ENCODE results near the gene HYI. TPM values are rescaled to one million over a fixed set of nuclear protein-coding genes. Genes with fewer than 3 reads are reported as not detected.
"Not testable (repeated sequence)": the region's sequence is repeated elsewhere in the genome, so short reads cannot be mapped to it uniquely, and the experiment has no call there.

The HYI gene
- total RNA-seq (50.5 TPM), polyA plus RNA-seq (ENCODE audit: insufficient read depth, low read depth, low replicate concordance) (91.2 TPM)
- long read RNA-seq, donor 1, transcript HYI-204 (8 exons, 1,066 nt) = major isoform, 9 of 18 reads
- long read RNA-seq, donor 1, partial matches to known transcripts = 0 of 18 reads
- long read RNA-seq, donor 1, other reads (novel, unspliced or antisense) = 0 of 18 reads
- long read RNA-seq, donor 2, transcript HYI-204 (8 exons, 1,066 nt) = major isoform, 11 of 27 reads
- long read RNA-seq, donor 2, partial matches to known transcripts = 5 of 27 reads
- long read RNA-seq, donor 2, other reads (novel, unspliced or antisense) = 0 of 27 reads
- long read RNA-seq, donor 3, transcript HYI-204 (8 exons, 1,066 nt) = major isoform, 11 of 24 reads
- long read RNA-seq, donor 3, transcript HYI-201 (8 exons, 1,265 nt) = minor isoform, 6 of 24 reads
- long read RNA-seq, donor 3, partial matches to known transcripts = 0 of 24 reads
- long read RNA-seq, donor 3, other reads (novel, unspliced or antisense) = 0 of 24 reads
- long read RNA-seq, donor 4, transcript HYI-204 (8 exons, 1,066 nt) = major isoform, 7 of 19 reads
- long read RNA-seq, donor 4, transcript HYI-202 (6 exons, 2,173 nt) = minor isoform, 5 of 19 reads
- long read RNA-seq, donor 4, partial matches to known transcripts = 0 of 19 reads
- long read RNA-seq, donor 4, other reads (novel, unspliced or antisense) = 0 of 19 reads
- long read RNA-seq, donor 5 = 0 reads
- long read RNA-seq, donor 6, transcript HYI-201 (8 exons, 1,265 nt) = minor isoform, 8 of 30 reads
- long read RNA-seq, donor 6, transcript HYI-204 (8 exons, 1,066 nt) = major isoform, 10 of 30 reads
- long read RNA-seq, donor 6, partial matches to known transcripts = 10 of 30 reads
- long read RNA-seq, donor 6, other reads (novel, unspliced or antisense) = 0 of 30 reads
- long read RNA-seq, donor 7, transcript HYI-204 (8 exons, 1,066 nt) = major isoform, 6 of 27 reads
- long read RNA-seq, donor 7, partial matches to known transcripts = 7 of 27 reads
- long read RNA-seq, donor 7, other reads (novel, unspliced or antisense) = 7 of 27 reads
- long read RNA-seq, donor 8, transcript HYI-204 (8 exons, 1,066 nt) = major isoform, 16 of 22 reads
- long read RNA-seq, donor 8, partial matches to known transcripts = 0 of 22 reads
- long read RNA-seq, donor 8, other reads (novel, unspliced or antisense) = 0 of 22 reads
- long read RNA-seq, donor 9, partial matches to known transcripts = 0 of 10 reads
- long read RNA-seq, donor 9, other reads (novel, unspliced or antisense) = 0 of 10 reads
- long read RNA-seq, donor 10, transcript HYI-204 (8 exons, 1,066 nt) = major isoform, 8 of 27 reads
- long read RNA-seq, donor 10, partial matches to known transcripts = 6 of 27 reads
- long read RNA-seq, donor 10, other reads (novel, unspliced or antisense) = 0 of 27 reads

- Histone ChIP-seq H3K36me3 (ENCODE audit: control insufficient read depth in 2 of 3, insufficient read depth in 3 of 3, low read length in 3 of 3) (peaks cover 5 to 25% (median 11%) of the 10 kb centered on the region in 3 donors), H3K4me1 (ENCODE audit: control insufficient read depth in 2 of 3, insufficient read depth in 2 of 3, low read depth in 1 of 3, low read length in 3 of 3) (peaks cover 0 to 18% (median 11%) of the 10 kb centered on the region in 3 donors), H3K27ac (ENCODE audit: low read depth in 2 of 2, low read length in 2 of 2) (peak within 1 kb of the TSS; percentile 82 to 92), H3K4me3 (ENCODE audit: low read length in 3 of 3) (peak within 1 kb of the TSS; percentile 67 to 72 (median 67)), H3K27me3 (ENCODE audit: control insufficient read depth, insufficient read depth, low read length) (no peaks in the 10 kb centered on the region), H3K9me3 (ENCODE audit: control insufficient read depth in 2 of 3, insufficient read depth in 1 of 3, low read length in 3 of 3) (no peaks in the 10 kb centered on the region), H3K9ac (ENCODE audit: low read length in 3 of 3) (peak within 1 kb of the TSS; percentile 37 to 70 (median 48))
- no peak for TF ChIP-seq CTCF (IDR thresholded peaks at IDR 0.05; ENCODE audit: borderline replicate concordance, extremely low read depth, insufficient read depth)
- DNase-seq (peak; percentile 89 to 96 (median 92)), FAIRE-seq (no peak)
- intact Hi-C loops (cut with DNase I) = no loop called here
Observed at GRCh38 chr1:43453442-43454269, at the start of gene HYI. Gene HYI, minus strand, starts transcription at chr1:43453931. Its CDS starts 138 bp downstream, at chr1:43453793.

GRCh38 chr1:43501806-43502205, 48.1 kb upstream of the HYI start:
- H3K9me3 ChIP-seq (ENCODE audit: control insufficient read depth in 2 of 3, insufficient read depth in 1 of 3, low read length in 3 of 3); H3K4me3 ChIP-seq (ENCODE audit: low read length in 3 of 3); H3K27ac ChIP-seq (ENCODE audit: low read depth in 2 of 2, low read length in 2 of 2); H3K36me3 ChIP-seq (ENCODE audit: control insufficient read depth in 2 of 3, insufficient read depth in 3 of 3, low read length in 3 of 3); H3K4me1 ChIP-seq (ENCODE audit: control insufficient read depth in 2 of 3, insufficient read depth in 2 of 3, low read depth in 1 of 3, low read length in 3 of 3); H3K27me3 ChIP-seq (ENCODE audit: control insufficient read depth, insufficient read depth, low read length); FAIRE-seq; DNase-seq; intact Hi-C loops (cut with DNase I); H3K9ac ChIP-seq (ENCODE audit: low read length in 3 of 3): not testable (repeated sequence)

GRCh38 chr1:43499898-43500297, 46.2 kb upstream of the HYI start:
- H3K4me1 ChIP-seq (ENCODE audit: control insufficient read depth in 2 of 3, insufficient read depth in 2 of 3, low read depth in 1 of 3, low read length in 3 of 3) = no peaks in the 10 kb centered on the region
- no peak for FAIRE-seq
- intact Hi-C loops (cut with DNase I) = no loop called here

More at GRCh38 chr1:43499898-43500297, 46.2 kb upstream of the HYI start:
- no peak for TF ChIP-seq CTCF (IDR thresholded peaks at IDR 0.05; ENCODE audit: borderline replicate concordance, extremely low read depth, insufficient read depth)
- no peak for DNase-seq
- Histone ChIP-seq H3K4me3 (ENCODE audit: low read length in 3 of 3) (no peak overlapping the region), H3K36me3 (ENCODE audit: control insufficient read depth in 2 of 3, insufficient read depth in 3 of 3, low read length in 3 of 3) (no peaks in the 10 kb centered on the region), H3K27me3 (ENCODE audit: control insufficient read depth, insufficient read depth, low read length) (no peaks in the 10 kb centered on the region), H3K9me3 (ENCODE audit: control insufficient read depth in 2 of 3, insufficient read depth in 1 of 3, low read length in 3 of 3) (no peaks in the 10 kb centered on the region), H3K9ac (ENCODE audit: low read length in 3 of 3) (no peak overlapping the region), H3K27ac (ENCODE audit: low read depth in 2 of 2, low read length in 2 of 2) (no peak overlapping the region)
